Natural killer cell (primary cell): ENCODE measurements around the gene CMTM2. TPM values are rescaled to one million over a fixed set of nuclear protein-coding genes. Genes with fewer than 3 reads are reported as not detected.

Experiments
- ATAC-seq, 3 donors: fragments of 150-1000 bp in 2 of 3; fragments of 200-7000 bp in 1 of 3; cut with Tn5 transposase; 1 replicate in 1 of 3; 2 replicates in 2 of 3; pipeline ENCODE4 v1.10.0; 2021; ENCODE audit warnings: mild to moderate bottlenecking in 2 of 3, moderate library complexity in 2 of 3
- DNase-seq, 2 donors: peaks; one replicate each; pipeline versions ENCODE4 v3.0.0 to v3.0.0-alpha.2; 2013 to 2021; ENCODE audit warnings: mixed read lengths in 1 of 2
- H3K27ac ChIP-seq: one replicate; pipeline ENCODE4 v1.5.1; 2013; ENCODE audit warnings: mild to moderate bottlenecking, low read length
- H3K27me3 ChIP-seq: one replicate; pipeline ENCODE4 v1.6.1; 2013; ENCODE audit warnings: low read length; ENCODE audit not compliant: control insufficient read depth, insufficient read depth
- H3K36me3 ChIP-seq: one replicate; pipeline ENCODE4 v1.6.1; 2013; ENCODE audit warnings: low read length; ENCODE audit not compliant: control insufficient read depth, insufficient read depth
- H3K4me1 ChIP-seq: one replicate; pipeline ENCODE4 v1.6.1; 2013; ENCODE audit warnings: low read length; ENCODE audit not compliant: control insufficient read depth, insufficient read depth
- H3K4me3 ChIP-seq: one replicate; pipeline ENCODE4 v1.5.1; 2013; ENCODE audit warnings: low read length
- H3K9me3 ChIP-seq: one replicate; pipeline ENCODE4 v1.6.1; 2013; ENCODE audit warnings: low read length; ENCODE audit not compliant: control insufficient read depth, insufficient read depth
- H3K27ac Mint-ChIP-seq, 2 donors: one replicate each; pipeline ENCODE4 v1.8.0; 2022; ENCODE audit warnings: mild to moderate bottlenecking in 2 of 2, mixed read lengths in 2 of 2, moderate library complexity in 1 of 2
- H3K27me3 Mint-ChIP-seq, 2 donors: one replicate each; pipeline ENCODE4 v1.8.0; 2022; ENCODE audit warnings: low read depth in 2 of 2, mixed read lengths in 2 of 2
- H3K36me3 Mint-ChIP-seq: one replicate; pipeline ENCODE4 v1.8.0; 2022; ENCODE audit warnings: mixed read lengths
- H3K4me1 Mint-ChIP-seq, 2 donors: one replicate each; pipeline ENCODE4 v1.8.0; 2022; ENCODE audit warnings: mixed read lengths in 2 of 2
- H3K4me3 Mint-ChIP-seq: one replicate; pipeline ENCODE4 v1.8.0; 2022; ENCODE audit warnings: mild to moderate bottlenecking, moderate library complexity, mixed read lengths
- H3K9me3 Mint-ChIP-seq, 2 donors: one replicate each; pipeline ENCODE4 v1.8.0; 2022; ENCODE audit warnings: mixed read lengths in 2 of 2
- WGBS: methylation state at CpG from one replicate; pipeline ENCODE4 v1.1.7; 2013; ENCODE audit warnings: missing lambda C conversion rate; ENCODE audit not compliant: insufficient coverage; 5-methylcytosine and 5-hydroxymethylcytosine counted together
- intact Hi-C: fragments of 100-400 bp; cut with micrococcal nuclease; formaldehyde crosslinking; loops from one replicate; pipeline ENCODE4 v1.14.2; 2022
- total RNA-seq, 4 donors: library from RNA; stranded (reverse); fragments of 120-200 nt in 1 of 4; gene quantifications; one replicate each; pipeline versions ENCODE4 v1.2.3 to v1.2.4, GENCODE V29; 2013 to 2022
- TF ChIP-seq, protein P1 (sequence below): fragments of 200-600 bp; IDR thresholded peaks from one replicate; pipeline ENCODE4 v1.8.0; 2022; ENCODE audit warnings: antibody characterized with exemption

Gene CMTM2
- total RNA-seq, 3 donors from 2014 or later (not counting 1 experiment from before 2014, with no cell fraction given) = 0.61 to 1.6 (median 0.82) TPM

DNA sequence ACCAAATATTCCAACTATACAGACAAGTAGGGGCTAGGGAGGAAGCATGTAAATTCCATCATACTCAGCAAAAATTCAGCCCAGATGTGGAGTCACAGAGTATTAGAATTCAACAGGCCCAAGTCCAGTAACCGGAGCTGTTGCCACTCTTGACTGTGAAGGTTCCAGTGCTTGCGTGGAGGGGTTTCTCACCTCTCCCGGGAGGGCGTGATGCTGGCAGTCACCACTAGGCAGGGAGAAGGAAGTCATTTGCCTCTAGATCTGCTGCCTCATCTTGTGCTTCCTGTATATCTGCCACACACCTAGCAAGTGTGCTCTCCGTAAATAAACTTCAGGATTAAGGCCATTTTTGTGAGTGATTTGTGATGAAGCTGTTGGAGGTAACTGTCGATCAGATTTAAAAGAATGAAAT is 27.9 kb upstream of the CMTM2 start:
- Histone ChIP-seq H3K36me3 (peaks cover 3% of the 10 kb centered on the region), H3K9me3 (no peaks in the 10 kb centered on the region), H3K4me1 (peaks cover 68% of the 10 kb centered on the region), H3K4me3 (no peak overlapping the region), H3K27me3 (no peaks in the 10 kb centered on the region), H3K27ac (peak overlapping the region; percentile 82)
- H3K4me1 Mint-ChIP-seq = peaks cover 82 to 86% of the 10 kb centered on the region in 2 donors
- peak overlapping the region; percentile 96 to 97 for H3K27ac Mint-ChIP-seq
- DNase-seq = peak; percentile 44 to 83
- TF ChIP-seq, protein P1, sequence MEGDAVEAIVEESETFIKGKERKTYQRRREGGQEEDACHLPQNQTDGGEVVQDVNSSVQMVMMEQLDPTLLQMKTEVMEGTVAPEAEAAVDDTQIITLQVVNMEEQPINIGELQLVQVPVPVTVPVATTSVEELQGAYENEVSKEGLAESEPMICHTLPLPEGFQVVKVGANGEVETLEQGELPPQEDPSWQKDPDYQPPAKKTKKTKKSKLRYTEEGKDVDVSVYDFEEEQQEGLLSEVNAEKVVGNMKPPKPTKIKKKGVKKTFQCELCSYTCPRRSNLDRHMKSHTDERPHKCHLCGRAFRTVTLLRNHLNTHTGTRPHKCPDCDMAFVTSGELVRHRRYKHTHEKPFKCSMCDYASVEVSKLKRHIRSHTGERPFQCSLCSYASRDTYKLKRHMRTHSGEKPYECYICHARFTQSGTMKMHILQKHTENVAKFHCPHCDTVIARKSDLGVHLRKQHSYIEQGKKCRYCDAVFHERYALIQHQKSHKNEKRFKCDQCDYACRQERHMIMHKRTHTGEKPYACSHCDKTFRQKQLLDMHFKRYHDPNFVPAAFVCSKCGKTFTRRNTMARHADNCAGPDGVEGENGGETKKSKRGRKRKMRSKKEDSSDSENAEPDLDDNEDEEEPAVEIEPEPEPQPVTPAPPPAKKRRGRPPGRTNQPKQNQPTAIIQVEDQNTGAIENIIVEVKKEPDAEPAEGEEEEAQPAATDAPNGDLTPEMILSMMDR = no peak
- no peaks in the 10 kb centered on the region for H3K36me3 Mint-ChIP-seq
- H3K4me3 Mint-ChIP-seq = peak overlapping the region; percentile 89
- intact Hi-C loops = loop anchor here (2.0 to 5.0 kb wide), 2 partner anchors 35 to 51 kb away; partner anchors contain the start of gene CMTM3
- H3K27me3 Mint-ChIP-seq = peaks cover 0 to 2% of the 10 kb centered on the region in 2 donors
- no peaks in the 10 kb centered on the region for H3K9me3 Mint-ChIP-seq
- peak in 2 of 3 donors; percentile 28 to 38 for ATAC-seq
- WGBS = 5% methylated on average over 6 of the region's 6 CpGs

DNA sequence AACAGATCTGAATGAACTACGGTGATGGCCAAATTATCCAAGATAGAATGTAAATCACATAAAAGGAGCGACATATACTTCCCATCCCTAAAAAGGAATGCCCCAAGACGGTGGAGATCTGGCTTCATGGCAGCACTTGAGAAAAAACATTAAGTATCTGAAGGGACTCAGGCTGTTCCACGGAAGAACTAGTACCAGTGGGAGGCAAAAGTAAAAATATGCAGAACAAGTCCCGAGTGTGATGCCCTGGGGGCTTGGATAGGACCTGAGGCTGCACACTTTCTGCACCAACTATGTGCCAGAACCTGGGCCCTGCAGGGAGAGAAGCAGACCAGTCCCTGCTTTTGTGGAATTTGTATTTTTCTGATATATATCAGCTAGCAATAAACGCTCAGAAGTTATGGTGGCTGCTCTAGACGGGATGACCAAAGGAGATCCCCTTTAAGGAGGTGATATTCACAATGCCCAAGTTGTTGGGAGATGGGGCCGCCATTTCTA is 27.4 kb upstream of the CMTM2 start:
- ATAC-seq = peak in 1 of 3 donors; percentile 0
- no peaks in the 10 kb centered on the region for H3K9me3 Mint-ChIP-seq
- Histone ChIP-seq H3K27ac (peak overlapping the region; percentile 82), H3K36me3 (peaks cover 3% of the 10 kb centered on the region), H3K4me1 (peaks cover 68% of the 10 kb centered on the region), H3K9me3 (no peaks in the 10 kb centered on the region), H3K4me3 (peak overlapping the region; percentile 75), H3K27me3 (no peaks in the 10 kb centered on the region)
- H3K4me1 Mint-ChIP-seq = peaks cover 83 to 84% of the 10 kb centered on the region in 2 donors
- peak overlapping the region; percentile 96 to 97 for H3K27ac Mint-ChIP-seq
- H3K4me3 Mint-ChIP-seq = peak overlapping the region; percentile 89
- no peaks in the 10 kb centered on the region for H3K36me3 Mint-ChIP-seq
- DNase-seq = no peak
- TF ChIP-seq, protein P1 = no peak
- H3K27me3 Mint-ChIP-seq = peaks cover 0 to 2% of the 10 kb centered on the region in 2 donors
- intact Hi-C loops = loop anchor here (2.0 to 5.0 kb wide), 2 partner anchors 35 to 50 kb away; partner anchors contain the start of gene CMTM3
- 27% methylated on average over 8 of the region's 8 CpGs for WGBS

DNA sequence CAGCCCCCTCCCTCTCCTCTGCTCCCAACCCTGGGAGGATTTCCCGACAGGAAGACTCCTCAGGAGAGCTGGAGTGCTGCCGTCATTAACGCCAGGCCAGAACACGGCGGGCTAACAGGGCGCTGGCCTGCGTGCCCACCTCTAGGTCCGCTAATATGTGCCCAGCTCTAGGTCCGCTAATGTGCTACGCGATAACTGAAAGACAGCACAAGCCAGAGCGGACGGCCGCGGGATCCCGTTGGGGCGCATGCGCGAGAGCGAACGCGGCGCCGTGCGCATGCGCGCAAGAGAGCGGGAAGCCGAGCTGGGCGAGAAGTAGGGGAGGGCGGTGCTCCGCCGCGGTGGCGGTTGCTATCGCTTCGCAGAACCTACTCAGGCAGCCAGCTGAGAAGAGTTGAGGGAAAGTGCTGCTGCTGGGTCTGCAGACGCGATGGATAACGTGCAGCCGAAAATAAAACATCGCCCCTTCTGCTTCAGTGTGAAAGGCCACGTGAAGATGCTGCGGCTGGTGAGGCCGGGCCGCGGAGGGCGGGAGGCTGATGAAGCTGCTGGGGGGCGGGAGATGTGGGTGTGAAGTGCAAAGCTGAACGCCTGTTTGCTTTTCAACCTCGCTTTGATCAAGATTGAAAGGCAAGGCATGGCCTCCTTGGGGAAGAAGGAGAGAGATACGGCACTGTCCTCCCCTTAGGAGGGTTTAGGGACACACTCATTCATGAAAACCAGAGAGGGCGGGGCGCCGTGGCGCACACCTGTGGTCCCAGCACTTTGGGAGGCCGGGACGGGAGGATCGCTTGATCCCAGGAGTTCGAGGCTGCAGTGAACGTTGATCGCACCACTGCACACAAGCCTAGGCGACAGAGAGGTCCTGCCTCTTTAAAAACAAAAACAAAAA is 26.7 kb upstream of the CMTM2 start, which contains the start of gene CKLF:
Gene CKLF, plus strand, starts transcription at position 291 of the 892 bp plus-strand sequence. Its CDS starts 140 bp downstream, at position 431.
- TF ChIP-seq, protein P1 = no peak
- peaks cover 0 to 2% of the 10 kb centered on the region in 2 donors for H3K27me3 Mint-ChIP-seq
- Histone ChIP-seq H3K9me3 (no peaks in the 10 kb centered on the region), H3K36me3 (peaks cover 5% of the 10 kb centered on the region), H3K27ac (peak within 1 kb of the TSS; percentile 82), H3K27me3 (no peaks in the 10 kb centered on the region), H3K4me3 (peak within 1 kb of the TSS; percentile 75), H3K4me1 (peaks cover 62% of the 10 kb centered on the region)
- H3K27ac Mint-ChIP-seq = peak within 1 kb of the TSS; percentile 96 to 97
- no peaks in the 10 kb centered on the region for H3K9me3 Mint-ChIP-seq
- WGBS = 1% methylated on average over 63 of the region's 63 CpGs
- intact Hi-C loops = loop anchor here (5.0 kb wide), 1 partner anchor 50 kb away; the partner anchor contains the start of gene CMTM3
- peaks cover 81 to 82% of the 10 kb centered on the region in 2 donors for H3K4me1 Mint-ChIP-seq
- ATAC-seq (peak; percentile 66 to 89 (median 85)), DNase-seq (peak; percentile 93 to 97)
- H3K36me3 Mint-ChIP-seq = no peaks in the 10 kb centered on the region
- H3K4me3 Mint-ChIP-seq = peak within 1 kb of the TSS; percentile 89
